ENCODE measurements around the gene BUB3.

DNA sequence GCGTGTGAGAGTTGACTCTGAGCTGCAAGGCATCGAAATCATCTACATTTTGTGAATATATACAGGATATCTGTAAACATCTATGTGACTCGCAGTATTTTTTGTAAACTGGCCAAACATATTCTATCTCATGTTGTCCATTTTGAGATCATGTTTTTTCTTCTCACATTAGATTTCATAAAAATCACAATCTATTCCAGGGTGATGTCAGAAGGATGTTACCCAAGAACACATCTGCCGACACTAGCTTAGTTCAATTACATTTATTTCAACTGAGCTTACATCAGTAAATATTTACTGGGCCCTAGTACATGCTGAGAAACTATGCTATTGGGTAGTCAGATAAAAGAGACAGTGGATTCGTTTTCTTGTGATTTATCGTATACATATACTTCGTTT is 2.5 kb upstream of the BUB3 start:
- TF ChIP-seq, protein P1, sequence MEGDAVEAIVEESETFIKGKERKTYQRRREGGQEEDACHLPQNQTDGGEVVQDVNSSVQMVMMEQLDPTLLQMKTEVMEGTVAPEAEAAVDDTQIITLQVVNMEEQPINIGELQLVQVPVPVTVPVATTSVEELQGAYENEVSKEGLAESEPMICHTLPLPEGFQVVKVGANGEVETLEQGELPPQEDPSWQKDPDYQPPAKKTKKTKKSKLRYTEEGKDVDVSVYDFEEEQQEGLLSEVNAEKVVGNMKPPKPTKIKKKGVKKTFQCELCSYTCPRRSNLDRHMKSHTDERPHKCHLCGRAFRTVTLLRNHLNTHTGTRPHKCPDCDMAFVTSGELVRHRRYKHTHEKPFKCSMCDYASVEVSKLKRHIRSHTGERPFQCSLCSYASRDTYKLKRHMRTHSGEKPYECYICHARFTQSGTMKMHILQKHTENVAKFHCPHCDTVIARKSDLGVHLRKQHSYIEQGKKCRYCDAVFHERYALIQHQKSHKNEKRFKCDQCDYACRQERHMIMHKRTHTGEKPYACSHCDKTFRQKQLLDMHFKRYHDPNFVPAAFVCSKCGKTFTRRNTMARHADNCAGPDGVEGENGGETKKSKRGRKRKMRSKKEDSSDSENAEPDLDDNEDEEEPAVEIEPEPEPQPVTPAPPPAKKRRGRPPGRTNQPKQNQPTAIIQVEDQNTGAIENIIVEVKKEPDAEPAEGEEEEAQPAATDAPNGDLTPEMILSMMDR (conservative IDR thresholded peaks at IDR 0.05; ENCODE audit: low read depth in 2 of 2): no peak
- TF ChIP-seq EZH2 (IDR thresholded peaks at IDR 0.05; ENCODE audit: low read depth, unreplicated experiment): no peak
- TF ChIP-seq NANOG (IDR thresholded peaks at IDR 0.05; ENCODE audit: borderline replicate concordance): no peak
- TF ChIP-seq, protein P2, sequence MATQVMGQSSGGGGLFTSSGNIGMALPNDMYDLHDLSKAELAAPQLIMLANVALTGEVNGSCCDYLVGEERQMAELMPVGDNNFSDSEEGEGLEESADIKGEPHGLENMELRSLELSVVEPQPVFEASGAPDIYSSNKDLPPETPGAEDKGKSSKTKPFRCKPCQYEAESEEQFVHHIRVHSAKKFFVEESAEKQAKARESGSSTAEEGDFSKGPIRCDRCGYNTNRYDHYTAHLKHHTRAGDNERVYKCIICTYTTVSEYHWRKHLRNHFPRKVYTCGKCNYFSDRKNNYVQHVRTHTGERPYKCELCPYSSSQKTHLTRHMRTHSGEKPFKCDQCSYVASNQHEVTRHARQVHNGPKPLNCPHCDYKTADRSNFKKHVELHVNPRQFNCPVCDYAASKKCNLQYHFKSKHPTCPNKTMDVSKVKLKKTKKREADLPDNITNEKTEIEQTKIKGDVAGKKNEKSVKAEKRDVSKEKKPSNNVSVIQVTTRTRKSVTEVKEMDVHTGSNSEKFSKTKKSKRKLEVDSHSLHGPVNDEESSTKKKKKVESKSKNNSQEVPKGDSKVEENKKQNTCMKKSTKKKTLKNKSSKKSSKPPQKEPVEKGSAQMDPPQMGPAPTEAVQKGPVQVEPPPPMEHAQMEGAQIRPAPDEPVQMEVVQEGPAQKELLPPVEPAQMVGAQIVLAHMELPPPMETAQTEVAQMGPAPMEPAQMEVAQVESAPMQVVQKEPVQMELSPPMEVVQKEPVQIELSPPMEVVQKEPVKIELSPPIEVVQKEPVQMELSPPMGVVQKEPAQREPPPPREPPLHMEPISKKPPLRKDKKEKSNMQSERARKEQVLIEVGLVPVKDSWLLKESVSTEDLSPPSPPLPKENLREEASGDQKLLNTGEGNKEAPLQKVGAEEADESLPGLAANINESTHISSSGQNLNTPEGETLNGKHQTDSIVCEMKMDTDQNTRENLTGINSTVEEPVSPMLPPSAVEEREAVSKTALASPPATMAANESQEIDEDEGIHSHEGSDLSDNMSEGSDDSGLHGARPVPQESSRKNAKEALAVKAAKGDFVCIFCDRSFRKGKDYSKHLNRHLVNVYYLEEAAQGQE (IDR thresholded peaks at IDR 0.05; ENCODE audit: unreplicated experiment): no peak
- no peak for TF ChIP-seq JUNB (IDR thresholded peaks at IDR 0.05; ENCODE audit: unreplicated experiment)
